ENCODE results near the gene IER3.

Gene IER3

GRCh38 chr6:30744054-30744805 lies at the start of gene IER3:
TSS of gene IER3 (minus strand) at chr6:30744547. CDS start at chr6:30744518, 29 bp downstream.
- peak within 1 kb of the TSS; percentile 74 to 98 (median 94) for H3K27ac ChIP-seq
- H3K4me3 ChIP-seq, result peak within 1 kb of the TSS; percentile 67 to 88 (median 74)

- Histone ChIP-seq H3K4me3 (no peak overlapping the region), H3K27ac (peak overlapping the region in 19 of 21 experiments; percentile 12 to 81 (median 66))
Measured at GRCh38 chr6:30793521-30794194, 49.3 kb upstream of the IER3 start.

GRCh38 chr6:30792786-30793185 lies 48.4 kb upstream of the IER3 start:
- Histone ChIP-seq H3K27ac (peak overlapping the region in 1 of 21 experiments; percentile 78), H3K4me3 (no peak overlapping the region)

GRCh38 chr6:30790724-30791383 lies 46.5 kb upstream of the IER3 start:
- Histone ChIP-seq H3K4me3 (no peak overlapping the region), H3K27ac (no peak overlapping the region)

GRCh38 chr6:30789606-30790005 lies 45.3 kb upstream of the IER3 start:
- H3K27ac ChIP-seq, result no peak overlapping the region

GRCh38 chr6:30787954-30788353 lies 43.6 kb upstream of the IER3 start:
- no peak overlapping the region for H3K4me3 ChIP-seq
- H3K27ac ChIP-seq, result peak overlapping the region in 3 of 21 experiments; percentile 7 to 40 (median 9)

More at GRCh38 chr6:30789606-30790005, 45.3 kb upstream of the IER3 start:
- no peak overlapping the region for H3K4me3 ChIP-seq

GRCh38 chr6:30782425-30783014 lies 38.2 kb upstream of the IER3 start:
- peak overlapping the region in 20 of 21 experiments; percentile 8 to 90 (median 82) for H3K27ac ChIP-seq
- no peak overlapping the region for H3K4me3 ChIP-seq

- H3K27ac ChIP-seq, result peak overlapping the region in 20 of 21 experiments; percentile 8 to 90 (median 82)
- H3K4me3 ChIP-seq, result no peak overlapping the region
Measured at GRCh38 chr6:30781743-30782424, 37.5 kb upstream of the IER3 start.

GRCh38 chr6:30781395-30781742 lies 37.0 kb upstream of the IER3 start:
- Histone ChIP-seq H3K4me3 (no peak overlapping the region), H3K27ac (peak overlapping the region in 19 of 21 experiments; percentile 64 to 90 (median 82))

GRCh38 chr6:30780642-30780920 lies 36.2 kb upstream of the IER3 start:
- Histone ChIP-seq H3K27ac (peak overlapping the region in 9 of 21 experiments; percentile 14 to 90 (median 84)), H3K4me3 (no peak overlapping the region)

- peak overlapping the region in 13 of 21 experiments; percentile 5 to 90 (median 60) for H3K27ac ChIP-seq
- H3K4me3 ChIP-seq, result no peak overlapping the region
Measured at GRCh38 chr6:30779850-30780641, 35.7 kb upstream of the IER3 start.

- peak overlapping the region in 7 of 21 experiments; percentile 10 to 67 (median 50) for H3K27ac ChIP-seq
- no peak overlapping the region for H3K4me3 ChIP-seq
Measured at GRCh38 chr6:30778001-30778635, 33.8 kb upstream of the IER3 start.

- H3K27ac ChIP-seq, result peak overlapping the region in 1 of 21 experiments; percentile 27
- no peak overlapping the region for H3K4me3 ChIP-seq
Measured at GRCh38 chr6:30777155-30777485, 32.8 kb upstream of the IER3 start.

GRCh38 chr6:30776390-30777154 lies 32.2 kb upstream of the IER3 start:
- Histone ChIP-seq H3K27ac (peak overlapping the region in 1 of 21 experiments; percentile 6), H3K4me3 (no peak overlapping the region)

GRCh38 chr6:30775104-30775503 lies 30.8 kb upstream of the IER3 start:
- Histone ChIP-seq H3K4me3 (no peak overlapping the region), H3K27ac (no peak overlapping the region)

- no peak overlapping the region for H3K27ac ChIP-seq
Measured at GRCh38 chr6:30774701-30775100, 30.4 kb upstream of the IER3 start.

GRCh38 chr6:30770592-30770991 lies 26.2 kb upstream of the IER3 start:
- Histone ChIP-seq H3K27ac (peak overlapping the region in 10 of 21 experiments; percentile 5 to 85 (median 70)), H3K4me3 (no peak overlapping the region)

More at GRCh38 chr6:30774701-30775100, 30.4 kb upstream of the IER3 start:
- H3K4me3 ChIP-seq, result no peak overlapping the region
